ENCODE measurements around the gene LTB4R2.

LTB4R2 gene

GRCh38 chr14:24263848-24264247 lies 46.1 kb upstream of the LTB4R2 start:
- H3K4ac ChIP-seq (ENCODE audit: low read depth, low read length), result no peak overlapping the region
- H2BK120ac ChIP-seq (ENCODE audit: low read depth, low read length), result no peak overlapping the region
- no peaks in the 10 kb centered on the region for H3K79me1 ChIP-seq (ENCODE audit: low read length)
- no peak overlapping the region for H3K4me2 ChIP-seq (ENCODE audit: low read length)
- no peak overlapping the region for H4K5ac ChIP-seq (ENCODE audit: low read length)
- H2AK5ac ChIP-seq (ENCODE audit: low read length), result no peak overlapping the region
- no peak overlapping the region for H3K23ac ChIP-seq (ENCODE audit: low read length)
- peak; percentile 2 for DNase-seq
- no peaks in the 10 kb centered on the region for H3K27me3 ChIP-seq (ENCODE audit: insufficient read depth, low read length, poor library complexity)
- H2BK15ac ChIP-seq (replicated peaks; ENCODE audit: low read depth), result no peak overlapping the region
- no CpG with 5 or more reads among the region's 6 CpGs for WGBS (ENCODE audit: extremely low coverage, insufficient coverage, low lambda C conversion rate)
- no peak overlapping the region for H4K8ac ChIP-seq (ENCODE audit: low read depth, low read length)
- H3K27ac ChIP-seq (ENCODE audit: low read depth, low read length), result no peak overlapping the region
- no peak overlapping the region for H3K18ac ChIP-seq (ENCODE audit: low read length)
- no peaks in the 10 kb centered on the region for H3K36me3 ChIP-seq (ENCODE audit: control insufficient read depth, insufficient read depth, low read length)
- H2BK5ac ChIP-seq (ENCODE audit: low read length), result no peak overlapping the region
- H3K4me3 ChIP-seq (ENCODE audit: low read length), result no peak overlapping the region
- H3K79me2 ChIP-seq (ENCODE audit: control insufficient read depth, insufficient read depth, low read length), result no peaks in the 10 kb centered on the region
- H3K56ac ChIP-seq (ENCODE audit: low read length), result no peak overlapping the region
- no peaks in the 10 kb centered on the region for H3K4me1 ChIP-seq (ENCODE audit: control insufficient read depth, low read depth, low read length)
- no peak overlapping the region for H3K9ac ChIP-seq (ENCODE audit: low read length)

- Histone ChIP-seq H4K5ac (ENCODE audit: low read length) (no peak overlapping the region), H3K18ac (ENCODE audit: low read length) (no peak overlapping the region), H3K36me3 (ENCODE audit: control insufficient read depth, insufficient read depth, low read length) (no peaks in the 10 kb centered on the region), H3K4me1 (ENCODE audit: control insufficient read depth, low read depth, low read length) (no peaks in the 10 kb centered on the region), H3K79me1 (ENCODE audit: low read length) (no peaks in the 10 kb centered on the region), H3K56ac (ENCODE audit: low read length) (no peak overlapping the region), H3K27me3 (ENCODE audit: insufficient read depth, low read length, poor library complexity) (no peaks in the 10 kb centered on the region), H2BK5ac (ENCODE audit: low read length) (no peak overlapping the region), H3K27ac (ENCODE audit: low read depth, low read length) (no peak overlapping the region), H2BK15ac (replicated peaks; ENCODE audit: low read depth) (no peak overlapping the region), H4K8ac (ENCODE audit: low read depth, low read length) (no peak overlapping the region), H3K23ac (ENCODE audit: low read length) (no peak overlapping the region), H2BK120ac (ENCODE audit: low read depth, low read length) (no peak overlapping the region), H3K9ac (ENCODE audit: low read length) (no peak overlapping the region), H3K4me2 (ENCODE audit: low read length) (no peak overlapping the region), H3K4ac (ENCODE audit: low read depth, low read length) (no peak overlapping the region), H2AK5ac (ENCODE audit: low read length) (no peak overlapping the region), H3K79me2 (ENCODE audit: control insufficient read depth, insufficient read depth, low read length) (no peaks in the 10 kb centered on the region), H3K4me3 (ENCODE audit: low read length) (no peak overlapping the region)
- no peak for DNase-seq
- whole genome bisulfite sequencing (ENCODE audit: extremely low coverage, insufficient coverage, low lambda C conversion rate), result no CpG with 5 or more reads among the region's 6 CpGs
These were observed 45.6 kb upstream of the LTB4R2 start for GRCh38 chr14:24264298-24264697.

- WGBS (ENCODE audit: extremely low coverage, insufficient coverage, low lambda C conversion rate), result no CpG with 5 or more reads among the region's 18 CpGs
- Histone ChIP-seq H3K4me1 (ENCODE audit: control insufficient read depth, low read depth, low read length) (no peaks in the 10 kb centered on the region), H3K79me1 (ENCODE audit: low read length) (no peaks in the 10 kb centered on the region), H3K23ac (ENCODE audit: low read length) (no peak overlapping the region), H3K4me3 (ENCODE audit: low read length) (no peak overlapping the region), H3K18ac (ENCODE audit: low read length) (no peak overlapping the region), H3K56ac (ENCODE audit: low read length) (no peak overlapping the region), H2BK120ac (ENCODE audit: low read depth, low read length) (no peak overlapping the region), H4K5ac (ENCODE audit: low read length) (no peak overlapping the region), H3K79me2 (ENCODE audit: control insufficient read depth, insufficient read depth, low read length) (no peaks in the 10 kb centered on the region), H2BK5ac (ENCODE audit: low read length) (no peak overlapping the region), H4K8ac (ENCODE audit: low read depth, low read length) (no peak overlapping the region), H2BK15ac (replicated peaks; ENCODE audit: low read depth) (no peak overlapping the region), H3K36me3 (ENCODE audit: control insufficient read depth, insufficient read depth, low read length) (no peaks in the 10 kb centered on the region), H3K9ac (ENCODE audit: low read length) (no peak overlapping the region), H3K27ac (ENCODE audit: low read depth, low read length) (no peak overlapping the region), H3K4ac (ENCODE audit: low read depth, low read length) (no peak overlapping the region), H3K27me3 (ENCODE audit: insufficient read depth, low read length, poor library complexity) (no peaks in the 10 kb centered on the region), H3K4me2 (ENCODE audit: low read length) (no peak overlapping the region), H2AK5ac (ENCODE audit: low read length) (no peak overlapping the region)
- no peak for DNase-seq
These were observed 43.3 kb upstream of the LTB4R2 start for GRCh38 chr14:24266344-24267244.

- Histone ChIP-seq H4K5ac (ENCODE audit: low read length) (no peak overlapping the region), H2BK15ac (replicated peaks; ENCODE audit: low read depth) (no peak overlapping the region), H2BK120ac (ENCODE audit: low read depth, low read length) (no peak overlapping the region), H3K23ac (ENCODE audit: low read length) (no peak overlapping the region), H4K8ac (ENCODE audit: low read depth, low read length) (no peak overlapping the region), H3K4me1 (ENCODE audit: control insufficient read depth, low read depth, low read length) (no peaks in the 10 kb centered on the region), H3K18ac (ENCODE audit: low read length) (no peak overlapping the region), H3K27me3 (ENCODE audit: insufficient read depth, low read length, poor library complexity) (no peaks in the 10 kb centered on the region), H3K9ac (ENCODE audit: low read length) (no peak overlapping the region), H3K4me2 (ENCODE audit: low read length) (no peak overlapping the region), H3K4ac (ENCODE audit: low read depth, low read length) (no peak overlapping the region), H3K79me1 (ENCODE audit: low read length) (no peaks in the 10 kb centered on the region), H3K27ac (ENCODE audit: low read depth, low read length) (no peak overlapping the region), H2BK5ac (ENCODE audit: low read length) (no peak overlapping the region), H3K79me2 (ENCODE audit: control insufficient read depth, insufficient read depth, low read length) (no peaks in the 10 kb centered on the region), H3K36me3 (ENCODE audit: control insufficient read depth, insufficient read depth, low read length) (no peaks in the 10 kb centered on the region), H3K4me3 (ENCODE audit: low read length) (no peak overlapping the region), H2AK5ac (ENCODE audit: low read length) (no peak overlapping the region), H3K56ac (ENCODE audit: low read length) (no peak overlapping the region)
- no CpG with 5 or more reads among the region's 9 CpGs for WGBS (ENCODE audit: extremely low coverage, insufficient coverage, low lambda C conversion rate)
- DNase-seq, result no peak
These were observed 42.4 kb upstream of the LTB4R2 start for GRCh38 chr14:24267516-24267915.

- no peaks in the 10 kb centered on the region for H3K79me1 ChIP-seq (ENCODE audit: low read length)
- H3K27me3 ChIP-seq (ENCODE audit: insufficient read depth, low read length, poor library complexity), result no peaks in the 10 kb centered on the region
- H3K36me3 ChIP-seq (ENCODE audit: control insufficient read depth, insufficient read depth, low read length), result no peaks in the 10 kb centered on the region
- H4K5ac ChIP-seq (ENCODE audit: low read length), result no peak overlapping the region
- H4K8ac ChIP-seq (ENCODE audit: low read depth, low read length), result no peak overlapping the region
- H3K27ac ChIP-seq (ENCODE audit: low read depth, low read length), result no peak overlapping the region
- no peak overlapping the region for H2AK5ac ChIP-seq (ENCODE audit: low read length)
- H2BK15ac ChIP-seq (replicated peaks; ENCODE audit: low read depth), result no peak overlapping the region
- no peak overlapping the region for H3K56ac ChIP-seq (ENCODE audit: low read length)
- H3K4me3 ChIP-seq (ENCODE audit: low read length), result no peak overlapping the region
- DNase-seq, result no peak
- no CpG with 5 or more reads among the region's 9 CpGs for WGBS (ENCODE audit: extremely low coverage, insufficient coverage, low lambda C conversion rate)
- H2BK5ac ChIP-seq (ENCODE audit: low read length), result no peak overlapping the region
- no peak overlapping the region for H3K4me2 ChIP-seq (ENCODE audit: low read length)
- no peak overlapping the region for H3K4ac ChIP-seq (ENCODE audit: low read depth, low read length)
- H2BK120ac ChIP-seq (ENCODE audit: low read depth, low read length), result no peak overlapping the region
- no peaks in the 10 kb centered on the region for H3K4me1 ChIP-seq (ENCODE audit: control insufficient read depth, low read depth, low read length)
- no peaks in the 10 kb centered on the region for H3K79me2 ChIP-seq (ENCODE audit: control insufficient read depth, insufficient read depth, low read length)
- no peak overlapping the region for H3K18ac ChIP-seq (ENCODE audit: low read length)
- H3K9ac ChIP-seq (ENCODE audit: low read length), result no peak overlapping the region
- H3K23ac ChIP-seq (ENCODE audit: low read length), result no peak overlapping the region
These were observed 41.7 kb upstream of the LTB4R2 start for GRCh38 chr14:24268225-24268624.

- no peak overlapping the region for H2BK5ac ChIP-seq (ENCODE audit: low read length)
- WGBS (ENCODE audit: extremely low coverage, insufficient coverage, low lambda C conversion rate), result no CpG with 5 or more reads among the region's 8 CpGs
- DNase-seq, result no peak
- H4K5ac ChIP-seq (ENCODE audit: low read length), result no peak overlapping the region
- H3K27ac ChIP-seq (ENCODE audit: low read depth, low read length), result no peak overlapping the region
- H3K4me1 ChIP-seq (ENCODE audit: control insufficient read depth, low read depth, low read length), result no peaks in the 10 kb centered on the region
- no peak overlapping the region for H3K9ac ChIP-seq (ENCODE audit: low read length)
- H3K4ac ChIP-seq (ENCODE audit: low read depth, low read length), result no peak overlapping the region
- H2BK120ac ChIP-seq (ENCODE audit: low read depth, low read length), result no peak overlapping the region
- no peak overlapping the region for H3K18ac ChIP-seq (ENCODE audit: low read length)
- no peak overlapping the region for H2AK5ac ChIP-seq (ENCODE audit: low read length)
- no peaks in the 10 kb centered on the region for H3K79me1 ChIP-seq (ENCODE audit: low read length)
- no peaks in the 10 kb centered on the region for H3K36me3 ChIP-seq (ENCODE audit: control insufficient read depth, insufficient read depth, low read length)
- no peak overlapping the region for H3K23ac ChIP-seq (ENCODE audit: low read length)
- no peak overlapping the region for H4K8ac ChIP-seq (ENCODE audit: low read depth, low read length)
- H3K4me2 ChIP-seq (ENCODE audit: low read length), result no peak overlapping the region
- no peak overlapping the region for H2BK15ac ChIP-seq (replicated peaks; ENCODE audit: low read depth)
- no peak overlapping the region for H3K56ac ChIP-seq (ENCODE audit: low read length)
- no peaks in the 10 kb centered on the region for H3K27me3 ChIP-seq (ENCODE audit: insufficient read depth, low read length, poor library complexity)
- no peak overlapping the region for H3K4me3 ChIP-seq (ENCODE audit: low read length)
- no peaks in the 10 kb centered on the region for H3K79me2 ChIP-seq (ENCODE audit: control insufficient read depth, insufficient read depth, low read length)
These were observed 40.6 kb upstream of the LTB4R2 start for GRCh38 chr14:24269368-24269767.

Measured in mesendoderm (in vitro differentiated cells).